ENCODE results near the gene GTF2A2. TPM values are rescaled to one million over a fixed set of nuclear protein-coding genes. Genes with fewer than 3 reads are reported as not detected.

The GTF2A2 gene
- total RNA-seq, 1 experiment from 2014 or later: 129 TPM

- no peak for TF ChIP-seq GRHL2 (CRISPR knock-in tag; IDR thresholded peaks at IDR 0.05; ENCODE audit: insufficient replicate concordance, severe bottlenecking)
- TF ChIP-seq, protein P1, sequence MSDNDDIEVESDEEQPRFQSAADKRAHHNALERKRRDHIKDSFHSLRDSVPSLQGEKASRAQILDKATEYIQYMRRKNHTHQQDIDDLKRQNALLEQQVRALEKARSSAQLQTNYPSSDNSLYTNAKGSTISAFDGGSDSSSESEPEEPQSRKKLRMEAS (CRISPR knock-in tag; IDR thresholded peaks at IDR 0.05): no peak
- no peak for TF ChIP-seq ZNF219 (CRISPR knock-in tag; IDR thresholded peaks at IDR 0.05; ENCODE audit: borderline replicate concordance)
- TF ChIP-seq ELF4 (CRISPR knock-in tag; IDR thresholded peaks at IDR 0.05; ENCODE audit: low read depth): no peak
- no peak for TF ChIP-seq ATF2 (CRISPR knock-in tag; IDR thresholded peaks at IDR 0.05; ENCODE audit: borderline replicate concordance, low read depth)
- no peak for TF ChIP-seq ARID4B (CRISPR knock-in tag; IDR thresholded peaks at IDR 0.05; ENCODE audit: borderline replicate concordance)
- TF ChIP-seq, protein P2, sequence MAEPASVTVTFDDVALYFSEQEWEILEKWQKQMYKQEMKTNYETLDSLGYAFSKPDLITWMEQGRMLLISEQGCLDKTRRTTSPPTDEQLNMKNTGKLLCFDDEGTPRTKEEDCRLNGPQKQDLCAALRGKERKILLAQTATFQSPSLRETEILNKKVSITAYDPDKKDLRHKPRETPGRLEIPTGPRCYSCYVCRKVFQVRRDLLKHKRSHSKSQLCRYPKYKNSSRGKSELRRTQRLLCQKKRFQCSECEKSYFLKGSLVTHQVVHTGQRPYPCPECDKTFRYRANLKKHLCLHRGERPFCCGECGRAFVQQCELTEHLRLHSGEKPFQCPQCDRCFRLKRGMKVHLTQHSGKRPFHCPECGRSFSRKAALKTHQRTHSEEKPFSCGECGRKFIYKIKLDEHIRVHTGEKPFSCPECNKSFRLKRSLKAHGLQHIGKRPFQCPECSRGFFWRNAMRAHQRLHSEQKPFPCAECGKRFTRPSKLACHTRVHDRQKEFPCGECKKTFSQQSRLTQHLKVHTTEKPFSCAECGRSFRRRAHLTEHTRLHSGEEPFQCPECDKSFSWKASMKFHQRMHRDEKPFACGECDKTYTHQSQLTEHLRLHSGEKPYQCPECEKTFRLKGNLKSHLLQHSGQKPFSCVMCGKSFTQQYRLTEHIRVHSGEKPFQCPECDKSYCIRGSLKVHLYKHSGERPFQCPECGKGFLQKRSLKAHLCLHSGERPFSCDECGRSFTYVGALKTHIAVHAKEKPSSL (CRISPR knock-in tag; conservative IDR thresholded peaks at IDR 0.05): no peak
- TF ChIP-seq OVOL2 (CRISPR knock-in tag; IDR thresholded peaks at IDR 0.05; ENCODE audit: borderline replicate concordance): no peak
- TF ChIP-seq ZNF671 (CRISPR knock-in tag; IDR thresholded peaks at IDR 0.05): no peak
- no peak for TF ChIP-seq ZBTB21 (CRISPR knock-in tag; IDR thresholded peaks at IDR 0.05; ENCODE audit: borderline replicate concordance)
- TF ChIP-seq ZNF532 (CRISPR knock-in tag; IDR thresholded peaks at IDR 0.05; ENCODE audit: borderline replicate concordance): no peak
- TF ChIP-seq FOXP4 (CRISPR knock-in tag; IDR thresholded peaks at IDR 0.05): no peak
- no peak for TF ChIP-seq USF1 (CRISPR knock-in tag; IDR thresholded peaks at IDR 0.05)
- H3K4me3 Mint-ChIP-seq: peak overlapping the region; percentile 96
- POLR2A ChIA-PET: interaction anchor here (1.8 kb wide), 1 partner anchor 31 kb away, joined by 9 read pairs; the partner anchor contains the start of gene GTF2A2
- DNase-seq (ENCODE audit: low spot score): no peak
- no peaks in the 10 kb centered on the region for H3K9me3 Mint-ChIP-seq
- H3K27ac Mint-ChIP-seq: peak overlapping the region; percentile 96
- no peak for ATAC-seq
- H3K36me3 Mint-ChIP-seq: peaks cover 13% of the 10 kb centered on the region
- peaks cover 11% of the 10 kb centered on the region for H3K4me1 Mint-ChIP-seq
- H3K27me3 Mint-ChIP-seq (ENCODE audit: low read depth): peaks cover 39% of the 10 kb centered on the region
- CTCF ChIA-PET: interaction anchor here (1.7 kb wide), 1 partner anchor 156 kb away, joined by 5 read pairs; no protein-coding TSS in a partner anchor
Measured at GRCh38 chr15:59688423-59688781, 31.1 kb upstream of the GTF2A2 start.

All from WTC11 (cell line).